ENCODE data around the gene HACD1. TPM values are rescaled to one million over a fixed set of nuclear protein-coding genes. Genes with fewer than 3 reads are reported as not detected.

The HACD1 gene
- polyA plus RNA-seq, 1 experiment = 53.7 TPM

DNA sequence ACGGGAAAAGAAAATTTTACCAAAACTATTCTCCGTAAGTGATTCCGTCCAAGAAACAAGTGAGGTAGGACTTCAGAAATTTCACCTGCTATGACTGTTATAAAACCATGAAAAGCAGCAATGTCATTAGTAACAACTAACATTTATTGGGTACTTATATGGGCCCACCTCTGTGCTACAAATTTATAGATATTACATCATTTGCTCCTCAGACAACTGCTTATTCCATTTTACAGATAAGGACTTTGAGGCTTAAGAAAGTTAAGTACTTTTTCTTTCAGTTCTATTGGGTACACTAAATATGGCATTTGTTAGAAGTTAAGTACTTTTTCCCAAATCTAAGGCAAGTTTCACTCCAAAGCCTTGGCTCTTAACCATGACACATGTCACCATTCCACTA, 36.3 kb downstream of the HACD1 start:
- no peaks in the 10 kb centered on the region for H3K27me3 ChIP-seq (ENCODE audit: control insufficient read depth, insufficient read depth, low read length)
- H3K9me3 ChIP-seq (ENCODE audit: control insufficient read depth, insufficient read depth, low read length) = no peaks in the 10 kb centered on the region
- POLR2A ChIA-PET = no interaction called here
- CTCF ChIA-PET = interaction anchor here (0.9 kb wide), 1 partner anchor 8 kb away, joined by 3 read pairs; no protein-coding TSS in a partner anchor
- TF ChIP-seq CTCF (IDR thresholded peaks at IDR 0.05; ENCODE audit: low read depth, low read length) = no peak
- no peak overlapping the region for H3K4me3 ChIP-seq (ENCODE audit: low read depth, low read length)
- DNase-seq (ENCODE audit: low read depth, low spot score) = no peak
- no peak overlapping the region for H3K27ac ChIP-seq (ENCODE audit: low read depth, low read length)

DNA sequence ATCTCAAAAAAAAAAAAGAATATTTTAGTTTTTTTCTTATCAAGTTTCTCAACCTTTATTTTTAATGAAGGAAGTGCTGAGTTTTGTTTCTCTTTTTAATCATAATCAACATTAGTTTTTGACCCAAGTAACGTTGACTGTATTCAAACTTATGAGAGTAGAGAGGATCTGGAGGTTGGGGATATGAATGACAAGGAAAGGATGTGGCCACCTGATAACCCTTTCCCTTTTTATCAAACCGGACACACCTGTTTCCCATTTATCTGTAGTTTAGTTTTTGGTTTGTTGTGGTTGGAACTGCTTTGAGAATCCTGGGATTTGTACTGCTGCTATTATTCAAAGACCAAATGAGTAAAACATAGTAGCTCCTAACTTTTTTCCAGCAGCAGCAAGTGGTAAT, 38.6 kb downstream of the HACD1 start:
- Histone ChIP-seq H3K27ac (ENCODE audit: low read depth, low read length) (no peak overlapping the region), H3K27me3 (ENCODE audit: control insufficient read depth, insufficient read depth, low read length) (no peaks in the 10 kb centered on the region), H3K4me3 (ENCODE audit: low read depth, low read length) (no peak overlapping the region), H3K9me3 (ENCODE audit: control insufficient read depth, insufficient read depth, low read length) (no peaks in the 10 kb centered on the region)
- TF ChIP-seq CTCF (IDR thresholded peaks at IDR 0.05; ENCODE audit: low read depth, low read length) = no peak
- ChIA-PET CTCF (no interaction called here), POLR2A (interaction anchor here (0.7 kb wide), 1 partner anchor 13 kb away, joined by 3 read pairs; no protein-coding TSS in a partner anchor)
- no peak for DNase-seq (ENCODE audit: low read depth, low spot score)

DNA sequence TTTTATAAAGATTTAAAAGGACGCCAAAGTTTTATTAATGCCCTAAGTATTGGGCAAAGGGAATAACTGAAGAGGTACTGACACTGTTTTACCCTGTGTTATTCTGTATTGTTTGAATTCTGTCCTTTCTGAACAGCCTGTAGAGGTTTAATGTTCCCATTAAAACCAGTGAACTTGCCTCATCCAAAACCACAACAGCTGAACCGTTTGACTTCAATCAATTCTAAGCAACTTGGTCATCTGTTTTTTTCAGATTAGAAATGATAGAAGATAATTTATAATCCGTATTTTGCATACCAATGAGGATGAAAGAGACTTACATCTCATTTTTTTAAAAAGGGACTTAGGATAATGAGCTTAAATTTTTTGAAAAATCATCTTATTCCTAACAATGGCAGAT, 40.4 kb downstream of the HACD1 start:
- ChIA-PET CTCF (no interaction called here), POLR2A (no interaction called here)
- no peak for DNase-seq (ENCODE audit: low read depth, low spot score)
- no peaks in the 10 kb centered on the region for H3K9me3 ChIP-seq (ENCODE audit: control insufficient read depth, insufficient read depth, low read length)
- no peak for TF ChIP-seq CTCF (IDR thresholded peaks at IDR 0.05; ENCODE audit: low read depth, low read length)
- no peaks in the 10 kb centered on the region for H3K27me3 ChIP-seq (ENCODE audit: control insufficient read depth, insufficient read depth, low read length)
- no peak overlapping the region for H3K4me3 ChIP-seq (ENCODE audit: low read depth, low read length)
- H3K27ac ChIP-seq (ENCODE audit: low read depth, low read length) = no peak overlapping the region

DNA sequence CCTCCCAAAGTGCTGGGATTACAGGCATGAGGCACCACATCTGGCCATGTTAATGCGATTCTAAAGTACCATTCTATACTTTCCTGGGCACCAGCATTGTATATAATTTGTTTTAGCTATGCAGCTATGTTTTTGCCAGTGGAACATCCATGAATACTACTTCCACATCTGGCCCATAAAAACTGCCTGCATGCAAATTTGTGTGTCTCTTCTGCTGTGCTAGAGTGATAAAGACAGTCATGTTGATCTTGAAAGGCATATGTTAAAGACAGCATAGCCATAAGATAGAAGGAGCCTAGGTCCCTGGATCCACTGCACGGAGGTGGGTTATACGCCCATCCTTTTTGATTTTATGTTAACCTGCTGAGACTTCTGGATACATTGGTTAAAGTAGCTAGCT, 52.3 kb downstream of the HACD1 start:
- POLR2A ChIA-PET = no interaction called here
- DNase-seq (ENCODE audit: low read depth, low spot score) = no peak
- CTCF ChIA-PET = no interaction called here
- Histone ChIP-seq H3K27me3 (ENCODE audit: control insufficient read depth, insufficient read depth, low read length) (no peaks in the 10 kb centered on the region), H3K27ac (ENCODE audit: low read depth, low read length) (no peak overlapping the region), H3K4me3 (ENCODE audit: low read depth, low read length) (no peak overlapping the region), H3K9me3 (ENCODE audit: control insufficient read depth, insufficient read depth, low read length) (no peaks in the 10 kb centered on the region)
- no peak for TF ChIP-seq CTCF (IDR thresholded peaks at IDR 0.05; ENCODE audit: low read depth, low read length)

DNA sequence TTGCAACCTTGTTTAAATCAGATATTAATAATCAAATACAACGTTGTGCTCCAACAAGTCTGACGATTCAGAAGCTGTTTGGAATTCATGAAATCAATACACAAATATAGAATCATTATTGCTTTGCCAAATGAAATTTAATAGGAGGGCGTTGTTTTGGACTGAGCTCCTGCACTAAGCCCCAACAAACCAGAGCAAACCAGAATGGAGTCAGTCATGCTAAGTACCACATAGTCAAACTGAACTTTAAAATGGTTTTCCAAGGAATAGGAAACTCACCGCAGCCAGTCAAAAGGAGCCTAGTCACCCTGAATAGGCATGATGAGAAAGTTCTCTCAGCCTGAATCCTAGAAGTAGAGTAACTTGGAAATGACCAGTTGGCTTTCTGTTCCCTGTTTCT, 53.7 kb downstream of the HACD1 start:
- Histone ChIP-seq H3K9me3 (ENCODE audit: control insufficient read depth, insufficient read depth, low read length) (no peaks in the 10 kb centered on the region), H3K27me3 (ENCODE audit: control insufficient read depth, insufficient read depth, low read length) (no peaks in the 10 kb centered on the region), H3K27ac (ENCODE audit: low read depth, low read length) (no peak overlapping the region), H3K4me3 (ENCODE audit: low read depth, low read length) (no peak overlapping the region)
- ChIA-PET CTCF (interaction anchor here (1.1 to 1.4 kb wide), 2 partner anchors 10 to 89 kb away, joined by 4 read pairs; no protein-coding TSS in a partner anchor), POLR2A (interaction anchor here (0.9 kb wide), 1 partner anchor 54 kb away, joined by 3 read pairs; the partner anchor contains the start of gene HACD1)
- DNase-seq (ENCODE audit: low read depth, low spot score) = no peak
- no peak for TF ChIP-seq CTCF (IDR thresholded peaks at IDR 0.05; ENCODE audit: low read depth, low read length)
